ENCODE results near the gene TRPC5OS. TPM values are rescaled to one million over a fixed set of nuclear protein-coding genes. Genes with fewer than 3 reads are reported as not detected.

The TRPC5OS gene
- total RNA-seq (not detected), total RNA-seq (0 to 1.6 reads per million in 2 donors)

GRCh38 chrX:111875881-111876280 lies at the start of gene TRPC5OS:
TRPC5OS (plus strand) TSS chrX:111876181; CDS start chrX:111901850, 25,669 bp downstream.
- ATAC-seq: no peak
- DNase-seq: no peak
- H3K9me3 ChIP-seq (ENCODE audit: control insufficient read depth, low read length, poor library complexity, severe bottlenecking): no peaks in the 10 kb centered on the region
- no peak within 1 kb of the TSS for H3K27ac Mint-ChIP-seq
- no peak within 1 kb of the TSS for H3K4me3 Mint-ChIP-seq
- no peaks in the 10 kb centered on the region for H3K4me1 Mint-ChIP-seq
- H3K36me3 Mint-ChIP-seq (ENCODE audit: low read depth): no peaks in the 10 kb centered on the region
- H3K27me3 Mint-ChIP-seq: no peaks in the 10 kb centered on the region

- H3K27ac Mint-ChIP-seq: no peak overlapping the region
- no peaks in the 10 kb centered on the region for H3K4me1 Mint-ChIP-seq
Observed at GRCh38 chrX:111829345-111829744, 46.6 kb upstream of the TRPC5OS start.

GRCh38 chrX:111830571-111830970 lies 45.4 kb upstream of the TRPC5OS start:
- ATAC-seq: no peak
- H3K36me3 Mint-ChIP-seq (ENCODE audit: low read depth): no peaks in the 10 kb centered on the region
- peaks cover 2% of the 10 kb centered on the region for H3K27me3 Mint-ChIP-seq
- H3K4me3 Mint-ChIP-seq: no peak overlapping the region
- H3K4me1 Mint-ChIP-seq: no peaks in the 10 kb centered on the region
- no peak overlapping the region for H3K27ac Mint-ChIP-seq
- no peaks in the 10 kb centered on the region for H3K9me3 ChIP-seq (ENCODE audit: control insufficient read depth, low read length, poor library complexity, severe bottlenecking)
- DNase-seq: no peak

More at GRCh38 chrX:111829345-111829744, 46.6 kb upstream of the TRPC5OS start:
- DNase-seq: no peak
- peaks cover 6% of the 10 kb centered on the region for H3K27me3 Mint-ChIP-seq
- no peak overlapping the region for H3K4me3 Mint-ChIP-seq
- ATAC-seq: no peak
- H3K36me3 Mint-ChIP-seq (ENCODE audit: low read depth): no peaks in the 10 kb centered on the region
- H3K9me3 ChIP-seq (ENCODE audit: control insufficient read depth, low read length, poor library complexity, severe bottlenecking): no peaks in the 10 kb centered on the region

DNA sequence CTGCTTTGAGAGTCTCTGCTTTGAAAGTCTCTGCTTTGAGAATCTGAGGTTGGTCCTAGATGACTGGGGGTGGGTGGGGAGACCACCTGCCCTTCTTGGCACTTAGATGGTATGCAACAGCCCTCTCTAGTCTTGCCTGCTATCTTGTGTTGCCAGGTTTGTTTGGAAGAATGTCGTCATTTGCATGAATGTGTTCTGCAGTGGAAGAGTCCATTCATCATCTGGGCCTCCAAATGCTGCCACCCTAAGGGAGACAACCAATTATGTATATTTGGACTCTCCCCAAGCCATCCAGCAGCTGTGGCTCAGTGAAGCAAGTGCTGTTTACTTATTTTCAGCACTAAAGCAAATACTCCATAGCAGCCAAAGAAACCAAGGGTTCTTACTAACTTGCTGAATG lies 44.6 kb upstream of the TRPC5OS start:
- no peaks in the 10 kb centered on the region for H3K36me3 Mint-ChIP-seq (ENCODE audit: low read depth)
- DNase-seq (no peak), ATAC-seq (no peak)
- no peaks in the 10 kb centered on the region for H3K4me1 Mint-ChIP-seq
- no peak overlapping the region for H3K4me3 Mint-ChIP-seq
- H3K27ac Mint-ChIP-seq: no peak overlapping the region
- H3K9me3 ChIP-seq (ENCODE audit: control insufficient read depth, low read length, poor library complexity, severe bottlenecking): no peaks in the 10 kb centered on the region
- H3K27me3 Mint-ChIP-seq: no peaks in the 10 kb centered on the region

- H3K4me1 Mint-ChIP-seq: no peaks in the 10 kb centered on the region
- ATAC-seq: no peak
- no peak overlapping the region for H3K4me3 Mint-ChIP-seq
- H3K27ac Mint-ChIP-seq: no peak overlapping the region
- H3K36me3 Mint-ChIP-seq (ENCODE audit: low read depth): no peaks in the 10 kb centered on the region
- DNase-seq: no peak
- H3K27me3 Mint-ChIP-seq: no peaks in the 10 kb centered on the region
- no peaks in the 10 kb centered on the region for H3K9me3 ChIP-seq (ENCODE audit: control insufficient read depth, low read length, poor library complexity, severe bottlenecking)
Observed at GRCh38 chrX:111837197-111837596, 38.8 kb upstream of the TRPC5OS start.

GRCh38 chrX:111847491-111848133 lies 28.4 kb upstream of the TRPC5OS start:
- H3K4me3 Mint-ChIP-seq: no peak overlapping the region
- H3K27ac Mint-ChIP-seq: no peak overlapping the region
- no peaks in the 10 kb centered on the region for H3K4me1 Mint-ChIP-seq
- H3K36me3 Mint-ChIP-seq (ENCODE audit: low read depth): no peaks in the 10 kb centered on the region
- H3K9me3 ChIP-seq (ENCODE audit: control insufficient read depth, low read length, poor library complexity, severe bottlenecking): no peaks in the 10 kb centered on the region
- no peaks in the 10 kb centered on the region for H3K27me3 Mint-ChIP-seq
- ATAC-seq (no peak), DNase-seq (no peak)

DNA sequence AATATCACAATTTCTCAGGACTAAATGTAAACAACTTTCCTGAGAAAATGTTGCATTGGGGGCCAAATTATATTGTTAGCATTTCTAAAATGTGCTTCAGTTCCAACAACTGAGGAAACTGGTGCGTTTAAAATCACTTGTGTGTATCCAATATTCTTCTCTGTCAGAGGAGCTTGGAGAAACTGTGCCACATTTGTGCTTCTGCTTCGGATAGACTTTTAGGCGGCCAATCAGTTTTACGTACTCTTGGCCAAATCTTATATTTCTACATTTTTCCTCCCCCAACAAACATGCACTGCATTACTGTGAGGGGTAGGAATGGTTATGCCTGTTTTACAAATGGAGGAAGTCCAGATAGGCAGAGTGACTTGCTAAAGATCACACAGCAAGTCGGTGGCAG lies 27.4 kb upstream of the TRPC5OS start:
- Mint-ChIP-seq H3K36me3 (ENCODE audit: low read depth) (no peaks in the 10 kb centered on the region), H3K4me1 (no peaks in the 10 kb centered on the region), H3K27ac (no peak overlapping the region), H3K27me3 (no peaks in the 10 kb centered on the region), H3K4me3 (no peak overlapping the region)
- ATAC-seq (no peak), DNase-seq (no peak)
- no peaks in the 10 kb centered on the region for H3K9me3 ChIP-seq (ENCODE audit: control insufficient read depth, low read length, poor library complexity, severe bottlenecking)

DNA sequence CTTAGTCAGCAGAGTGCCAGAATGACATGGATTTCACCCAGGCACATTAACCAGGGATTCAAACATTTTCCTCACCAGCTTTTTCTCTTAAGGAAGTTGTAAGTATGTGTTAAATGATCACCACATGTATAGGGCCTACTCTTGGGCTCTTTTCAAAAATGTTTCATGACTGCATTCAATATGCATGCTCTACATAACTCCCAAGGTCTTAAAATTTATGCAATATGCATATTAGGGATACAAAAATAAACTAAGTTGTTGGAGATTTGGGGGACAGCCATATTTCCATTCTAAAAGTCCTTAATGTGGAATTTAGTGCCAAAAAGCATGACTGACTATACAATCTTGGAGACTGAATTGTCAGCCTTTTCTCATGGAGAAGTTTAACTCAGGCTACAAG lies 25.0 kb upstream of the TRPC5OS start:
- Mint-ChIP-seq H3K27me3 (no peaks in the 10 kb centered on the region), H3K4me1 (no peaks in the 10 kb centered on the region), H3K4me3 (no peak overlapping the region), H3K36me3 (ENCODE audit: low read depth) (no peaks in the 10 kb centered on the region), H3K27ac (no peak overlapping the region)
- no peaks in the 10 kb centered on the region for H3K9me3 ChIP-seq (ENCODE audit: control insufficient read depth, low read length, poor library complexity, severe bottlenecking)
- ATAC-seq (no peak), DNase-seq (no peak)

- ATAC-seq: no peak
- no peak for DNase-seq
- H3K9me3 ChIP-seq (ENCODE audit: control insufficient read depth, low read length, poor library complexity, severe bottlenecking): no peaks in the 10 kb centered on the region
- H3K4me3 Mint-ChIP-seq: no peak overlapping the region
- H3K27ac Mint-ChIP-seq: no peak overlapping the region
- no peaks in the 10 kb centered on the region for H3K36me3 Mint-ChIP-seq (ENCODE audit: low read depth)
- no peaks in the 10 kb centered on the region for H3K4me1 Mint-ChIP-seq
- H3K27me3 Mint-ChIP-seq: no peaks in the 10 kb centered on the region
Observed at GRCh38 chrX:111854556-111855490, 21.2 kb upstream of the TRPC5OS start.

DNA sequence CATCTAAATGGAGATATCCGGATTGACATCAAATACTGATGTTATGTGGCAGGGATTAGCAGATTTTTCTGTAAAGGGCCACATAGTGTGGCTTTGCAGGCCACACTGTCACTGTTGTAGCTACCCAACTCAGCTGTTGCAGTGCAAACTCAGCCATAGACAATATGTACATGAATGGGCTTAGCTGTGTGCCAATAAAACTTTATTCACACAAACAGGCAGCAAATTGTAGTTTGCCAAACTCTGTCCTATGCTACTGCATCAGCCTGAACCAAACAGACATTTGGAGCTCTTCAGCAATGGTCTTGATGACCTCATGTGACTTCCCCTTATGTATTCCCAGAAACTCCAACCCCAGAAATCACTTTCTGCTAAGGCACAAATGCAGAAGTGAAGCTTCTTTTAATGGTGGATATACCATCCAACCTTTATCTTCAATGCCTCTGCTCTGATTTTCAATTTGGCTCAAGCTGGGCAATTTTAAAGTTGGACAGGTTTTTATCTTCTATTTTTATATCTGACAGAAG lies 18.4 kb upstream of the TRPC5OS start:
- DNase-seq: no peak
- no peak overlapping the region for H3K27ac Mint-ChIP-seq
- no peaks in the 10 kb centered on the region for H3K36me3 Mint-ChIP-seq (ENCODE audit: low read depth)
- ATAC-seq: no peak
- H3K9me3 ChIP-seq (ENCODE audit: control insufficient read depth, low read length, poor library complexity, severe bottlenecking): no peaks in the 10 kb centered on the region
- H3K4me1 Mint-ChIP-seq: no peaks in the 10 kb centered on the region
- H3K4me3 Mint-ChIP-seq: no peak overlapping the region
- no peaks in the 10 kb centered on the region for H3K27me3 Mint-ChIP-seq

DNA sequence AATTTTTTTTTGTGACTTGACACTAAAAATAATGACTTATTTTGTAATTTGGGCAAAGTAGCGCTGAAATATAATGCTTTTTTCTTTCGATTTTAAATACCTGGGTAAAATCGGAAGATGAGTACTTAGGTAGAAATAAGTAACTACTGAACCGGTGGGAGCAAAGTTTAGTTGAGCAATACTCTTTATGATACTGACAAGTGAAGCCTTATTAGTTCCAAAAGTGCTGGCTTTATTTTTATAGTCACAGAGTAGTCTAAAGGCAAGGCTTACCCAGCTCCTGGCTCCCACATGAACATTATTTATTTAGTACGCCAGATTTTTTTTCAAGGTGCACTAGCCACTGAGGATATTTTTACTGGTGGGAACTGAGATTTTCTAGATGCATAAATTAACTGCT lies 14.4 kb upstream of the TRPC5OS start:
- no peak overlapping the region for H3K27ac Mint-ChIP-seq

GRCh38 chrX:111867236-111867635 lies 8.7 kb upstream of the TRPC5OS start:
- no peak for DNase-seq
- no peaks in the 10 kb centered on the region for H3K9me3 ChIP-seq (ENCODE audit: control insufficient read depth, low read length, poor library complexity, severe bottlenecking)
- Mint-ChIP-seq H3K4me3 (no peak overlapping the region), H3K4me1 (no peaks in the 10 kb centered on the region), H3K27ac (no peak overlapping the region), H3K36me3 (ENCODE audit: low read depth) (no peaks in the 10 kb centered on the region), H3K27me3 (peaks cover 10% of the 10 kb centered on the region)
- no peak for ATAC-seq

More for the DNA sequence above, 14.4 kb upstream of the TRPC5OS start:
- ATAC-seq (no peak), DNase-seq (no peak)
- Mint-ChIP-seq H3K4me3 (no peak overlapping the region), H3K36me3 (ENCODE audit: low read depth) (no peaks in the 10 kb centered on the region), H3K27me3 (peaks cover 5% of the 10 kb centered on the region), H3K4me1 (no peaks in the 10 kb centered on the region)
- no peaks in the 10 kb centered on the region for H3K9me3 ChIP-seq (ENCODE audit: control insufficient read depth, low read length, poor library complexity, severe bottlenecking)

DNA sequence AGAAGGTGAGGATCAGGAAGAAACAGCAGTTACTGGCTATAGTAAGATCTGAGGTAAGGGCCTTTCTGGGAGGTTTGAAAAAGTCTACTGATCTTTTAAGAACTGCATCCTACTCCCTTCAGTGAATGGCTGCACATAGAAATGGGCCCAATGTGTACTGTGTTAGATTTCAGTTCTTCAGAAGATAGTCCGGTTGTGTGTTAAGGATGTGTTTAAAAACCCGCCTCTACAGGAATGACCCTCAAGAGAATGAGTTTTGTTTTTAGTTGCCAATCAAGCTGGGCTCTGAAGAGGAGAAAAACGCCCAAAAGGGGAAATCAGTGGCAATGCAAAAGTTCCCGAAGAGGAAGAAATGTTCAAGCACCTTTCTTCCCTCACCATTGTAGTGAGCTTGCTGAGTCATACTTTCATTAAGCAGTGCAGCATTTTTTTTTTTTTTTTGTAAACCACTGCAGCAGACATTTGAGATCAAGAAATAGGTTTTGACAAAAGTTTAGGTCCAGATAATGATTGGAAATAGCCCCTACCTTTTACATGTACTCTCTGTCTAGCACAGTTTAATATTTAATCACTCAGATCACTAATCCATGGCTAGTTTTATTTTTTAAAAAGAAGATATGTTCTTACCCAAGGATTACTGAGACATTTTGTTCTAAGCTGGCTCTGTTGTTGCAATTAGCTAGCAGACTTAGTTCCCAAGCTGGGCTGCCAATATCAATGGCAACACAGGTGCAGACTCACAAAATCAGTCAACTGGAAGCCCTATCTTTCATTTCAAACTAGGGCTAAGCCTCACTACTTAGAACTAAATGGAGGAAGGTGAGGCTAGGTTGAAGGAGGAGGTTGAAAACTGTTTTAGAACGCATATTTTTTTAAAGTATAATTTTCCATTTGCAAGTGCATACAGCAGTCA lies 7.0 kb upstream of the TRPC5OS start:
- no peak overlapping the region for H3K4me3 Mint-ChIP-seq
- H3K27me3 Mint-ChIP-seq: peaks cover 10% of the 10 kb centered on the region
- H3K27ac Mint-ChIP-seq: no peak overlapping the region
- H3K4me1 Mint-ChIP-seq: no peaks in the 10 kb centered on the region
- ATAC-seq (no peak), DNase-seq (no peak)
- H3K9me3 ChIP-seq (ENCODE audit: control insufficient read depth, low read length, poor library complexity, severe bottlenecking): no peaks in the 10 kb centered on the region
- H3K36me3 Mint-ChIP-seq (ENCODE audit: low read depth): no peaks in the 10 kb centered on the region
